ENCODE data around the gene IQCF6.

DNA sequence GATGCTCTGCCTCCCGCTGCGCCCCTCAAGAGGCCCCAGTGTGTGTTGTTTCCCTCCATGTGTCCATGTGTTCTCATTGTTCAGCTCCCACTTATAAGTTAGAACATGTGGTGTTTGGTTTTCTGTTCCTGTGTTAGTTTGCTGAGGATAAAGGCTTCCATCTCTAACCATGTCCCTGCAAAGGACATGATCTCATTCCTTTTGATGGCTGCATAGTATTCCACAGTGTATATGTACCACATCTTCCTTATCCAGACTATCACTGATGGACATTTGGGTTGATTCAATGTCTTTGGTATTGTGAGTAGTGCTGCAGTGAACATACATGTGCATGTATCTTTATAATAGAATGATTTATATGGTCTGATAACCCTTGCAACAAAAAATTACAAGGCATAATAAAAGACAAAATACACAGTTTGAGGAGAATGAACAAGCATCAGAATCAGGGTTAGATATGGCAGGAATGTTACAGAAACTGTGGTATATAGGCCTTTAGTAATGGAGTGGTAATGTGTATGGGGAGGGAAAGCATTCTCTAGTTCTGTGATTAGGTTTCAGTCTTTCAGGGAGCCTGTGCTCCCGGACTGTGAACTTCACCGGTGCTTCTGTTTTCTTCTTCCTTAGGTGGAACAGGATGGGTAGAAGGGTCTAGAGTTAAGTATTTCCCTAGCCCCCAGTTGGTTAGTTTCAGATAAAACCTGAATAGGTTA, 45.0 kb downstream of the IQCF6 start:
- TF ChIP-seq, protein P1, sequence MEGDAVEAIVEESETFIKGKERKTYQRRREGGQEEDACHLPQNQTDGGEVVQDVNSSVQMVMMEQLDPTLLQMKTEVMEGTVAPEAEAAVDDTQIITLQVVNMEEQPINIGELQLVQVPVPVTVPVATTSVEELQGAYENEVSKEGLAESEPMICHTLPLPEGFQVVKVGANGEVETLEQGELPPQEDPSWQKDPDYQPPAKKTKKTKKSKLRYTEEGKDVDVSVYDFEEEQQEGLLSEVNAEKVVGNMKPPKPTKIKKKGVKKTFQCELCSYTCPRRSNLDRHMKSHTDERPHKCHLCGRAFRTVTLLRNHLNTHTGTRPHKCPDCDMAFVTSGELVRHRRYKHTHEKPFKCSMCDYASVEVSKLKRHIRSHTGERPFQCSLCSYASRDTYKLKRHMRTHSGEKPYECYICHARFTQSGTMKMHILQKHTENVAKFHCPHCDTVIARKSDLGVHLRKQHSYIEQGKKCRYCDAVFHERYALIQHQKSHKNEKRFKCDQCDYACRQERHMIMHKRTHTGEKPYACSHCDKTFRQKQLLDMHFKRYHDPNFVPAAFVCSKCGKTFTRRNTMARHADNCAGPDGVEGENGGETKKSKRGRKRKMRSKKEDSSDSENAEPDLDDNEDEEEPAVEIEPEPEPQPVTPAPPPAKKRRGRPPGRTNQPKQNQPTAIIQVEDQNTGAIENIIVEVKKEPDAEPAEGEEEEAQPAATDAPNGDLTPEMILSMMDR (conservative IDR thresholded peaks at IDR 0.05; ENCODE audit: low read depth in 2 of 2), result no peak
- TF ChIP-seq POLR2AphosphoS5 (IDR thresholded peaks at IDR 0.05; ENCODE audit: low read depth) (no peak), EZH2phosphoT487 (IDR thresholded peaks at IDR 0.05; ENCODE audit: unreplicated experiment) (no peak), EZH2 (IDR thresholded peaks at IDR 0.05; ENCODE audit: low read depth, unreplicated experiment) (no peak), STAT1 (IDR thresholded peaks at IDR 0.05; ENCODE audit: unreplicated experiment) (no peak), CREB1 (CRISPR knock-in tag; IDR thresholded peaks at IDR 0.05; ENCODE audit: low read depth) (no peak), JUNB (IDR thresholded peaks at IDR 0.05; ENCODE audit: unreplicated experiment) (no peak)
- TF ChIP-seq, protein P2, sequence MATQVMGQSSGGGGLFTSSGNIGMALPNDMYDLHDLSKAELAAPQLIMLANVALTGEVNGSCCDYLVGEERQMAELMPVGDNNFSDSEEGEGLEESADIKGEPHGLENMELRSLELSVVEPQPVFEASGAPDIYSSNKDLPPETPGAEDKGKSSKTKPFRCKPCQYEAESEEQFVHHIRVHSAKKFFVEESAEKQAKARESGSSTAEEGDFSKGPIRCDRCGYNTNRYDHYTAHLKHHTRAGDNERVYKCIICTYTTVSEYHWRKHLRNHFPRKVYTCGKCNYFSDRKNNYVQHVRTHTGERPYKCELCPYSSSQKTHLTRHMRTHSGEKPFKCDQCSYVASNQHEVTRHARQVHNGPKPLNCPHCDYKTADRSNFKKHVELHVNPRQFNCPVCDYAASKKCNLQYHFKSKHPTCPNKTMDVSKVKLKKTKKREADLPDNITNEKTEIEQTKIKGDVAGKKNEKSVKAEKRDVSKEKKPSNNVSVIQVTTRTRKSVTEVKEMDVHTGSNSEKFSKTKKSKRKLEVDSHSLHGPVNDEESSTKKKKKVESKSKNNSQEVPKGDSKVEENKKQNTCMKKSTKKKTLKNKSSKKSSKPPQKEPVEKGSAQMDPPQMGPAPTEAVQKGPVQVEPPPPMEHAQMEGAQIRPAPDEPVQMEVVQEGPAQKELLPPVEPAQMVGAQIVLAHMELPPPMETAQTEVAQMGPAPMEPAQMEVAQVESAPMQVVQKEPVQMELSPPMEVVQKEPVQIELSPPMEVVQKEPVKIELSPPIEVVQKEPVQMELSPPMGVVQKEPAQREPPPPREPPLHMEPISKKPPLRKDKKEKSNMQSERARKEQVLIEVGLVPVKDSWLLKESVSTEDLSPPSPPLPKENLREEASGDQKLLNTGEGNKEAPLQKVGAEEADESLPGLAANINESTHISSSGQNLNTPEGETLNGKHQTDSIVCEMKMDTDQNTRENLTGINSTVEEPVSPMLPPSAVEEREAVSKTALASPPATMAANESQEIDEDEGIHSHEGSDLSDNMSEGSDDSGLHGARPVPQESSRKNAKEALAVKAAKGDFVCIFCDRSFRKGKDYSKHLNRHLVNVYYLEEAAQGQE (IDR thresholded peaks at IDR 0.05; ENCODE audit: unreplicated experiment), result no peak
- TF ChIP-seq, protein P3, sequence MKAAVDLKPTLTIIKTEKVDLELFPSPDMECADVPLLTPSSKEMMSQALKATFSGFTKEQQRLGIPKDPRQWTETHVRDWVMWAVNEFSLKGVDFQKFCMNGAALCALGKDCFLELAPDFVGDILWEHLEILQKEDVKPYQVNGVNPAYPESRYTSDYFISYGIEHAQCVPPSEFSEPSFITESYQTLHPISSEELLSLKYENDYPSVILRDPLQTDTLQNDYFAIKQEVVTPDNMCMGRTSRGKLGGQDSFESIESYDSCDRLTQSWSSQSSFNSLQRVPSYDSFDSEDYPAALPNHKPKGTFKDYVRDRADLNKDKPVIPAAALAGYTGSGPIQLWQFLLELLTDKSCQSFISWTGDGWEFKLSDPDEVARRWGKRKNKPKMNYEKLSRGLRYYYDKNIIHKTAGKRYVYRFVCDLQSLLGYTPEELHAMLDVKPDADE (IDR thresholded peaks at IDR 0.05), result no peak
